Astrocyte (in vitro differentiated cells and primary cell): ENCODE measurements around the gene AKAP9.

Experiments
- EZH2 ChIP-seq: IDR thresholded peaks from 2 replicates; pipeline ENCODE4 v1.6.1; 2012; ENCODE audit warnings: mild to moderate bottlenecking, low read length, inconsistent platforms; ENCODE audit not compliant: insufficient read depth
- TF ChIP-seq, protein P1 (sequence below): IDR thresholded peaks from 2 replicates; pipeline ENCODE4 v1.5.1; 2011; ENCODE audit warnings: low read depth, mild to moderate bottlenecking, inconsistent platforms, low read length, moderate library complexity; ENCODE audit not compliant: insufficient read depth

DNA sequence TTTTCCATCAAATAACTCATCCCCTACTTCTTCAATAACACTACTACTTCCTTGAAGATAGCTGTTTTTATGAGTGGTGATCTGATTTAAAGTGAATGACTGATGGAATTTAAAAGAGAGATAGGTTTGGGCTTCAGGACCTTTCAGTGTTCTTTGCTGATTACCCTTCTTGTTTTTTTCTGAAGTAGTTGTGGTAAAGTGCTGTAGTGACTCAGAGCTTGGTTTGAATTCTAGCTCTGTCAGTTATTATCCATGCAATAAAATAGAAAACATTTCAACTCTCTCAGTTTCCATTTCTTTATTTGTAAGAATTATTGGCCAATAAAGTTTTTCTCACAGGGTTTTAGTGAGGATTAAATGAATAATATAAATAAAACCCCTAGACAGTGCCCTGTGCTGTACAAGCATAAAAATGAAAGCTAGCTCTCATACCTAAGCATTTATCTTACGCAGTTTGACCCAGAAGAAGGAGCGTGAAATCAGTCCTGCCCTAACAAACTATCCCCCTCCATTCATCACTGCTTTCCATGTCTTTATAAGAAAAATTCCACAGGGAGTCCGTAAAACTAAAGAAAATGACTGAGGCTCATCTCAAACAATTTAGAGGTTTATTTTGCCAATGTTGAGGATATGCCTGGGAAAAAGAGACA lies 25.1 kb upstream of the AKAP9 start:
- TF ChIP-seq, protein P1, sequence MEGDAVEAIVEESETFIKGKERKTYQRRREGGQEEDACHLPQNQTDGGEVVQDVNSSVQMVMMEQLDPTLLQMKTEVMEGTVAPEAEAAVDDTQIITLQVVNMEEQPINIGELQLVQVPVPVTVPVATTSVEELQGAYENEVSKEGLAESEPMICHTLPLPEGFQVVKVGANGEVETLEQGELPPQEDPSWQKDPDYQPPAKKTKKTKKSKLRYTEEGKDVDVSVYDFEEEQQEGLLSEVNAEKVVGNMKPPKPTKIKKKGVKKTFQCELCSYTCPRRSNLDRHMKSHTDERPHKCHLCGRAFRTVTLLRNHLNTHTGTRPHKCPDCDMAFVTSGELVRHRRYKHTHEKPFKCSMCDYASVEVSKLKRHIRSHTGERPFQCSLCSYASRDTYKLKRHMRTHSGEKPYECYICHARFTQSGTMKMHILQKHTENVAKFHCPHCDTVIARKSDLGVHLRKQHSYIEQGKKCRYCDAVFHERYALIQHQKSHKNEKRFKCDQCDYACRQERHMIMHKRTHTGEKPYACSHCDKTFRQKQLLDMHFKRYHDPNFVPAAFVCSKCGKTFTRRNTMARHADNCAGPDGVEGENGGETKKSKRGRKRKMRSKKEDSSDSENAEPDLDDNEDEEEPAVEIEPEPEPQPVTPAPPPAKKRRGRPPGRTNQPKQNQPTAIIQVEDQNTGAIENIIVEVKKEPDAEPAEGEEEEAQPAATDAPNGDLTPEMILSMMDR, result no peak
- no peak for TF ChIP-seq EZH2
